Spleen (tissue), 7 donors: ENCODE measurements around the gene CFP.

Experiments
- POLR2A ChIP-seq, 3 donors: fragments of 450-650 bp; IDR thresholded peaks; one replicate each; pipeline ENCODE4 v1.5.1; 2017; ENCODE audit warnings: antibody characterized with exemption in 3 of 3, mild to moderate bottlenecking in 1 of 3
- POLR2AphosphoS5 ChIP-seq, 3 donors: sonication (generic); formaldehyde crosslinking; IDR thresholded peaks; one replicate each; pipeline ENCODE4 v1.5.1; 2017; ENCODE audit warnings: antibody characterized with exemption in 3 of 3
- TF ChIP-seq, protein P1 (sequence below), 11 experiments: fragments of 200-600 bp in 7 of 11; fragments of 450-650 bp in 4 of 11; sonication (generic) in 4 of 11; IDR thresholded peaks in 8 of 11; conservative IDR thresholded peaks in 3 of 11; 1 replicate in 7 of 11; 2 replicates in 4 of 11; pipeline versions ENCODE4 v1.4.0 to v1.8.0; 2016 to 2021; ENCODE audit warnings: antibody characterized with exemption in 11 of 11, inconsistent platforms in 4 of 11, mild to moderate bottlenecking in 1 of 11
- donor health status: DM: no; HTN: no; CAD: no; lungs with moderate emphysema.
- donor health status: DM: no; HTN: no; CAD: no.
- donor health status: DM: no; HTN: no; CAD: no.

DNA sequence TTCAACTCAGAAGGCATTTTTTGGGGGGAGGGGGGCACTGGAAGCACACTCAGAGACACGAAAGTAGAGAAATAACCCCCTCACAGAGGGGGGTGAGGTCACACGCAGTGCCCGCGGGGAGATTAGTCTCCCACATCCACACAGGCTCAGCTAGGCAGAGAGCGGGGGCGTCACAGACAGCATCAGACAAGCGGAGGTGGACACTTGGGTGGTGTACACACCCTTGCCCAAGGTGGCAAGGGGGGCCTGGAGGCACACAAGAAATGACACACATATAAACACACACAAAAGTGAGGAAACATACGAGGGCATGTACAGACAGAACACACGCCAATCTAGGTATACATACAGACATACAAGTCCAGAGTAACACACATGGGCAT lies 9.4 kb downstream of the CFP start:
- TF ChIP-seq, protein P1, sequence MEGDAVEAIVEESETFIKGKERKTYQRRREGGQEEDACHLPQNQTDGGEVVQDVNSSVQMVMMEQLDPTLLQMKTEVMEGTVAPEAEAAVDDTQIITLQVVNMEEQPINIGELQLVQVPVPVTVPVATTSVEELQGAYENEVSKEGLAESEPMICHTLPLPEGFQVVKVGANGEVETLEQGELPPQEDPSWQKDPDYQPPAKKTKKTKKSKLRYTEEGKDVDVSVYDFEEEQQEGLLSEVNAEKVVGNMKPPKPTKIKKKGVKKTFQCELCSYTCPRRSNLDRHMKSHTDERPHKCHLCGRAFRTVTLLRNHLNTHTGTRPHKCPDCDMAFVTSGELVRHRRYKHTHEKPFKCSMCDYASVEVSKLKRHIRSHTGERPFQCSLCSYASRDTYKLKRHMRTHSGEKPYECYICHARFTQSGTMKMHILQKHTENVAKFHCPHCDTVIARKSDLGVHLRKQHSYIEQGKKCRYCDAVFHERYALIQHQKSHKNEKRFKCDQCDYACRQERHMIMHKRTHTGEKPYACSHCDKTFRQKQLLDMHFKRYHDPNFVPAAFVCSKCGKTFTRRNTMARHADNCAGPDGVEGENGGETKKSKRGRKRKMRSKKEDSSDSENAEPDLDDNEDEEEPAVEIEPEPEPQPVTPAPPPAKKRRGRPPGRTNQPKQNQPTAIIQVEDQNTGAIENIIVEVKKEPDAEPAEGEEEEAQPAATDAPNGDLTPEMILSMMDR (IDR thresholded peaks at IDR 0.05 in 8 of 11, conservative IDR thresholded peaks at IDR 0.05 in 3 of 11) = no peak
- TF ChIP-seq POLR2A (IDR thresholded peaks at IDR 0.05) = no peak
- TF ChIP-seq POLR2AphosphoS5 (IDR thresholded peaks at IDR 0.05) = no peak
